G401 (cell line): ENCODE measurements around the gene ZC3H14. TPM values are rescaled to one million over a fixed set of nuclear protein-coding genes. Genes with fewer than 3 reads are reported as not detected.
"Not testable (repeated sequence)": the region's sequence is repeated elsewhere in the genome, so short reads cannot be mapped to it uniquely, and the experiment has no call there.

ENCODE experiments used
- DNase-seq: peaks from one replicate; pipeline ENCODE4 v3.0.0-alpha.2; 2015; ENCODE audit warnings: low spot score
- in situ Hi-C: cut with HindIII; loops from 2 replicates; pipeline ENCODE4 v1.10.0; 2016; ENCODE audit warnings: low sequenced_read_pairs, mixed read lengths
- total RNA-seq: library from RNA; depleted of rRNA; stranded (reverse); fragments of >200 nt; shearing (Covaris generic); gene quantifications from 2 replicates; pipeline ENCODE4 v1.2.3, GENCODE V29; 2014; rRNA removed

Gene ZC3H14
- total RNA-seq = 74.2 and 98.7 TPM in 2 replicates

GRCh38 chr14:88562831-88563686 is at the start of gene ZC3H14:
ZC3H14 (plus strand) TSS chr14:88563037; CDS start chr14:88563134, 97 bp downstream.
- in situ Hi-C loops = no loop called here
- peak; percentile 84 for DNase-seq

- DNase-seq = no peak
- in situ Hi-C loops = no loop called here
These were observed 47.2 kb upstream of the ZC3H14 start for GRCh38 chr14:88515499-88516221.

- DNase-seq = no peak
- in situ Hi-C loops = no loop called here
These were observed 45.9 kb upstream of the ZC3H14 start for GRCh38 chr14:88516861-88517357.

- in situ Hi-C loops = no loop called here
- DNase-seq = no peak
These were observed 44.0 kb upstream of the ZC3H14 start for GRCh38 chr14:88518592-88519512.

- in situ Hi-C loops = no loop called here
- no peak for DNase-seq
These were observed 42.9 kb upstream of the ZC3H14 start for GRCh38 chr14:88519907-88520306.

- in situ Hi-C loops = no loop called here
- no peak for DNase-seq
These were observed 41.0 kb upstream of the ZC3H14 start for GRCh38 chr14:88521818-88522217.

GRCh38 chr14:88522393-88522792 is 40.4 kb upstream of the ZC3H14 start:
- no peak for DNase-seq
- in situ Hi-C loops = no loop called here

- in situ Hi-C loops, DNase-seq: not testable (repeated sequence)
These were observed 32.9 kb upstream of the ZC3H14 start for GRCh38 chr14:88529889-88530288.

GRCh38 chr14:88533064-88533602 is 29.7 kb upstream of the ZC3H14 start:
- in situ Hi-C loops = no loop called here

GRCh38 chr14:88535149-88535548 is 27.7 kb upstream of the ZC3H14 start:
- in situ Hi-C loops = no loop called here
- no peak for DNase-seq

More at GRCh38 chr14:88533064-88533602, 29.7 kb upstream of the ZC3H14 start:
- DNase-seq = no peak

- no peak for DNase-seq
- in situ Hi-C loops = no loop called here
These were observed 27.0 kb upstream of the ZC3H14 start for GRCh38 chr14:88535813-88536212.

- DNase-seq = no peak
- in situ Hi-C loops = no loop called here
These were observed 21.5 kb upstream of the ZC3H14 start for GRCh38 chr14:88541324-88541723.

- no peak for DNase-seq
- in situ Hi-C loops = no loop called here
These were observed 19.7 kb upstream of the ZC3H14 start for GRCh38 chr14:88542857-88543795.

- DNase-seq = no peak
- in situ Hi-C loops = no loop called here
These were observed 17.6 kb upstream of the ZC3H14 start for GRCh38 chr14:88545256-88545655.

- in situ Hi-C loops = no loop called here
- DNase-seq = no peak
These were observed 16.0 kb upstream of the ZC3H14 start for GRCh38 chr14:88546621-88547385.

GRCh38 chr14:88547386-88547780 is 15.5 kb upstream of the ZC3H14 start:
- in situ Hi-C loops = no loop called here
- no peak for DNase-seq

- in situ Hi-C loops = no loop called here
These were observed 12.8 kb upstream of the ZC3H14 start for GRCh38 chr14:88550078-88550477.

More at GRCh38 chr14:88550078-88550477, 12.8 kb upstream of the ZC3H14 start:
- DNase-seq = no peak
